Measurements from ENCODE around the gene SEC61A1. TPM values are rescaled to one million over a fixed set of nuclear protein-coding genes. Genes with fewer than 3 reads are reported as not detected.

SEC61A1 gene
- total and polyA plus RNA-seq, 9 donors = 52.3 to 217 (median 121) TPM

GRCh38 chr3:128076483-128077201 is 24.4 kb downstream of the SEC61A1 start:
- Histone ChIP-seq H3K36me3 (no peaks in the 10 kb centered on the region), H3K9me3 (no peaks in the 10 kb centered on the region), H3K4me1 (ENCODE audit: insufficient read depth) (peaks cover 6% of the 10 kb centered on the region), H3K27me3 (no peaks in the 10 kb centered on the region), H3K4me3 (peak overlapping the region; percentile 32), H3K27ac (no peak overlapping the region)
- 32 to 76% (median 55%) methylated on average over 70 to 79 of the region's 79 CpGs for WGBS, 3 donors
- intact Hi-C loops (cut with DNase I) = loop anchor here (5.0 to 10.0 kb wide), 5 partner anchors 91 to 531 kb away; partner anchors contain the start of gene GATA2 (in 2 of the 4)
- no peak for DNase-seq
- TF ChIP-seq CTCF (IDR thresholded peaks at IDR 0.05) (no peak), EP300 (IDR thresholded peaks at IDR 0.05) (no peak), POLR2A (IDR thresholded peaks at IDR 0.05) (no peak)

GRCh38 chr3:128077202-128077624 is 25.0 kb downstream of the SEC61A1 start:
- H3K27me3 ChIP-seq = no peaks in the 10 kb centered on the region
- H3K9me3 ChIP-seq = no peaks in the 10 kb centered on the region
- no peaks in the 10 kb centered on the region for H3K36me3 ChIP-seq
- H3K27ac ChIP-seq = no peak overlapping the region
- no peak for DNase-seq
- peak overlapping the region; percentile 32 for H3K4me3 ChIP-seq
- intact Hi-C loops (cut with DNase I) = loop anchor here (5.0 to 10.0 kb wide), 5 partner anchors 90 to 530 kb away; partner anchors contain the start of gene GATA2 (in 2 of the 4)
- peaks cover 6% of the 10 kb centered on the region for H3K4me1 ChIP-seq (ENCODE audit: insufficient read depth)
- no peak for TF ChIP-seq EP300 (IDR thresholded peaks at IDR 0.05)
- no peak for TF ChIP-seq POLR2A (IDR thresholded peaks at IDR 0.05)
- TF ChIP-seq CTCF (IDR thresholded peaks at IDR 0.05) = no peak
- WGBS, 3 donors = 40 to 64% (median 43%) methylated on average over 11 of the region's 11 CpGs

GRCh38 chr3:128077665-128078064 is 25.4 kb downstream of the SEC61A1 start:
- no peak for DNase-seq
- H3K36me3 ChIP-seq = no peaks in the 10 kb centered on the region
- H3K4me1 ChIP-seq (ENCODE audit: insufficient read depth) = peaks cover 6% of the 10 kb centered on the region
- no peak overlapping the region for H3K4me3 ChIP-seq
- 0 to 80% (median 76%) methylated on average over 1 of the region's 1 CpG for WGBS, 3 donors
- intact Hi-C loops (cut with DNase I) = loop anchor here (5.0 to 10.0 kb wide), 5 partner anchors 90 to 530 kb away; partner anchors contain the start of gene GATA2 (in 2 of the 4)
- no peaks in the 10 kb centered on the region for H3K9me3 ChIP-seq
- TF ChIP-seq CTCF (IDR thresholded peaks at IDR 0.05) (no peak), EP300 (IDR thresholded peaks at IDR 0.05) (no peak), POLR2A (IDR thresholded peaks at IDR 0.05) (no peak)
- H3K27ac ChIP-seq = no peak overlapping the region
- no peaks in the 10 kb centered on the region for H3K27me3 ChIP-seq

GRCh38 chr3:128078322-128078721 is 26.1 kb downstream of the SEC61A1 start:
- no peaks in the 10 kb centered on the region for H3K27me3 ChIP-seq
- no peaks in the 10 kb centered on the region for H3K36me3 ChIP-seq
- H3K27ac ChIP-seq = no peak overlapping the region
- WGBS, 3 donors = 70 to 83% (median 79%) methylated on average over 5 of the region's 5 CpGs
- DNase-seq = no peak
- TF ChIP-seq EP300 (IDR thresholded peaks at IDR 0.05) = no peak
- TF ChIP-seq POLR2A (IDR thresholded peaks at IDR 0.05) = no peak
- no peak for TF ChIP-seq CTCF (IDR thresholded peaks at IDR 0.05)
- no peak overlapping the region for H3K4me3 ChIP-seq
- intact Hi-C loops (cut with DNase I) = loop anchor here (5.0 to 10.0 kb wide), 5 partner anchors 89 to 529 kb away; partner anchors contain the start of gene GATA2 (in 2 of the 4)
- H3K4me1 ChIP-seq (ENCODE audit: insufficient read depth) = peaks cover 7% of the 10 kb centered on the region
- no peaks in the 10 kb centered on the region for H3K9me3 ChIP-seq

Data from ovary (tissue), 9 donors.